ENCODE measurements around the gene HTR6.

- TF ChIP-seq CTCF (IDR thresholded peaks at IDR 0.05) (no peak), POLR2A (IDR thresholded peaks at IDR 0.05) (no peak)
These were observed 2.4 kb upstream of the HTR6 start for GRCh38 chr1:19662313-19662712.
